PC-3 (cell line): ENCODE results near the gene CD276.

Experiments
- EZH2 ChIP-seq: fragments of 300-600 bp; sonication (generic); IDR thresholded peaks from one replicate; pipeline ENCODE4 v1.6.1; 2017; ENCODE audit warnings: antibody characterized with exemption, mild to moderate bottlenecking, low read length; ENCODE audit not compliant: unreplicated experiment
- TF ChIP-seq, protein P1 (sequence below): fragments of 300-600 bp; sonication (generic); conservative IDR thresholded peaks from 2 replicates; pipeline ENCODE4 v1.5.1; 2017; ENCODE audit warnings: antibody characterized with exemption, low read depth, mild to moderate bottlenecking, low read length

DNA sequence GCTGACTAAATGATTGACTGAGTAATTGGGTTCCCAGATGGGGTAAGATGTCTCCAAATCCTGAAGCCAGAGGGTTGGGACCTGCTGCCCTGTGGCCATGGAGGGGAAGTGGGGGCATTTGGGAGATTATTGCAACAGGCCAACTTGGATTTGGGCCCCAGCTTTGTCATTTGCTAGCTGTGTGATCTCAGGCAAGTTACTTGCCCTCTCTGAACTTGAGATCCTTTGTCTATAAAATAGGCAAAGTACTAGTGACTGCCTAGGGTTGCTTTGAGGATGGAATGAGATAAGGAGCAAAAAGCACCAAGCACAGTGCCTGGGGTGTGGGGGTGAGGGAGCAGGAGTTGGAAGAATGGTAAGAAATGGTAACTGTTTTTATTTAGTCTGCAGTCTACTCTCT lies 73.4 kb downstream of the CD276 start:
- TF ChIP-seq, protein P1, sequence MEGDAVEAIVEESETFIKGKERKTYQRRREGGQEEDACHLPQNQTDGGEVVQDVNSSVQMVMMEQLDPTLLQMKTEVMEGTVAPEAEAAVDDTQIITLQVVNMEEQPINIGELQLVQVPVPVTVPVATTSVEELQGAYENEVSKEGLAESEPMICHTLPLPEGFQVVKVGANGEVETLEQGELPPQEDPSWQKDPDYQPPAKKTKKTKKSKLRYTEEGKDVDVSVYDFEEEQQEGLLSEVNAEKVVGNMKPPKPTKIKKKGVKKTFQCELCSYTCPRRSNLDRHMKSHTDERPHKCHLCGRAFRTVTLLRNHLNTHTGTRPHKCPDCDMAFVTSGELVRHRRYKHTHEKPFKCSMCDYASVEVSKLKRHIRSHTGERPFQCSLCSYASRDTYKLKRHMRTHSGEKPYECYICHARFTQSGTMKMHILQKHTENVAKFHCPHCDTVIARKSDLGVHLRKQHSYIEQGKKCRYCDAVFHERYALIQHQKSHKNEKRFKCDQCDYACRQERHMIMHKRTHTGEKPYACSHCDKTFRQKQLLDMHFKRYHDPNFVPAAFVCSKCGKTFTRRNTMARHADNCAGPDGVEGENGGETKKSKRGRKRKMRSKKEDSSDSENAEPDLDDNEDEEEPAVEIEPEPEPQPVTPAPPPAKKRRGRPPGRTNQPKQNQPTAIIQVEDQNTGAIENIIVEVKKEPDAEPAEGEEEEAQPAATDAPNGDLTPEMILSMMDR = no peak
- no peak for TF ChIP-seq EZH2
